ENCODE results near the gene CELF2.

DNA sequence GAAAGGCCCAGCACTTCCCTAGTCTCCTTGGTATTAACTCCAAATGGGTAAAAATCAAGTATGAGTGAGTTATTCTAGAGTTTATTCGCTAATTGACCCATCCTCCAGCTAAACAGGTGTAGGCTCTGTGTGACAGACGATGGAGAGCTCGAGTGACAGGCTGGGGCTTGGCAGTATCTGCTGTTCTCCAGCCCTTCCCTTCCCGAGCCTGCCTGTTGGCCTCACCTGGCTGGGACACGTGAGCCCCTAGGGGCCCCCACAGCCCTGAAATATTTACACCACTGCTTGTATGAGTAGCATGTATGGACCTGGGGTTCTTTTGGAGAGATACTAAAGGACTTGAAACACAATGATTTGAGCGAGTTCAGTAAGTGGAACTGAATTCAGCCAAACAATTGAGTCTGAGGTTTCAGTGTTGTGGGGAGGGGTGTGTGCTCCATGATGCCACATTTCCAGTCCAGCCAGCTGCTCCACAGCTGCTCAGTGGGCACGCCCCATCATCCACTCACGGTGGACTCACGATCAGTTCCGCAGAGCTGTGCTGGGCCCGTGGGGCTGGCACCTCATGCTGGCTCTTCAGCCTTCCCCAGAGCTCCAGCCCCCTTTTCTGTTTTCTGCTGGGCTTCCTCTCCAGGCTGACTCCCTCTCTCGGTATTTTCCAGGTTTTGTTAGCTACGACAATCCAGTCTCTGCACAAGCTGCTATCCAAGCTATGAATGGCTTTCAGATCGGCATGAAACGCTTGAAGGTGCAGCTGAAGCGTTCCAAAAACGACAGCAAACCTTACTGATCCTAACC is 310.8 kb downstream of the CELF2 start:
- TF ChIP-seq, protein P1, sequence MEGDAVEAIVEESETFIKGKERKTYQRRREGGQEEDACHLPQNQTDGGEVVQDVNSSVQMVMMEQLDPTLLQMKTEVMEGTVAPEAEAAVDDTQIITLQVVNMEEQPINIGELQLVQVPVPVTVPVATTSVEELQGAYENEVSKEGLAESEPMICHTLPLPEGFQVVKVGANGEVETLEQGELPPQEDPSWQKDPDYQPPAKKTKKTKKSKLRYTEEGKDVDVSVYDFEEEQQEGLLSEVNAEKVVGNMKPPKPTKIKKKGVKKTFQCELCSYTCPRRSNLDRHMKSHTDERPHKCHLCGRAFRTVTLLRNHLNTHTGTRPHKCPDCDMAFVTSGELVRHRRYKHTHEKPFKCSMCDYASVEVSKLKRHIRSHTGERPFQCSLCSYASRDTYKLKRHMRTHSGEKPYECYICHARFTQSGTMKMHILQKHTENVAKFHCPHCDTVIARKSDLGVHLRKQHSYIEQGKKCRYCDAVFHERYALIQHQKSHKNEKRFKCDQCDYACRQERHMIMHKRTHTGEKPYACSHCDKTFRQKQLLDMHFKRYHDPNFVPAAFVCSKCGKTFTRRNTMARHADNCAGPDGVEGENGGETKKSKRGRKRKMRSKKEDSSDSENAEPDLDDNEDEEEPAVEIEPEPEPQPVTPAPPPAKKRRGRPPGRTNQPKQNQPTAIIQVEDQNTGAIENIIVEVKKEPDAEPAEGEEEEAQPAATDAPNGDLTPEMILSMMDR (IDR thresholded peaks at IDR 0.05) = no peak
- no peak for TF ChIP-seq POLR2A (IDR thresholded peaks at IDR 0.05)
